ENCODE measurements around the gene TXLNA. TPM values are rescaled to one million over a fixed set of nuclear protein-coding genes. Genes with fewer than 3 reads are reported as not detected.
A peak's percentile ranks its signal among the peaks of the same experiment; 100 is the strongest.

The TXLNA gene
- total RNA-seq, 1 donor from 2014 or later = 55.6 TPM

DNA sequence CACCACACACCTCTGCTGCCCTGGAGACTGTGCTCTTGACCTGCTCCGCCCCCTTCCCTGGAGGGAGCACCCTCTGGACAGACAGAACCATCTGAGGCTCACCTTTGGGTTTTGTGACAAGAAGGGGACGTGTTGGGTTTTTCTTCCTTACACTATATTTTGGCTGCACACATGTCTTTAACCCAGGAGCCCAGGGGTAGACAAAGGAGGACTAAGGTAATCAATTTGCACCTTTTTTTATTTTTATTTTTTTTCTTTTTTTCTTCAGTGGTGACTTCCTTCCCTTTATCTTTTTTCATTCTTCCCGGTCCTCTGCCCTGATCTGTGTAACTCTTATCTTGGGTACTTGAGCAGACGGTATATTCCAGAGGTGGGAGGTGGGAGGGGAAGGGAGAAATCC is 8.5 kb upstream of the TXLNA start:
- no peak for DNase-seq (ENCODE audit: low spot score, unreplicated experiment)
- TF ChIP-seq, protein P1, sequence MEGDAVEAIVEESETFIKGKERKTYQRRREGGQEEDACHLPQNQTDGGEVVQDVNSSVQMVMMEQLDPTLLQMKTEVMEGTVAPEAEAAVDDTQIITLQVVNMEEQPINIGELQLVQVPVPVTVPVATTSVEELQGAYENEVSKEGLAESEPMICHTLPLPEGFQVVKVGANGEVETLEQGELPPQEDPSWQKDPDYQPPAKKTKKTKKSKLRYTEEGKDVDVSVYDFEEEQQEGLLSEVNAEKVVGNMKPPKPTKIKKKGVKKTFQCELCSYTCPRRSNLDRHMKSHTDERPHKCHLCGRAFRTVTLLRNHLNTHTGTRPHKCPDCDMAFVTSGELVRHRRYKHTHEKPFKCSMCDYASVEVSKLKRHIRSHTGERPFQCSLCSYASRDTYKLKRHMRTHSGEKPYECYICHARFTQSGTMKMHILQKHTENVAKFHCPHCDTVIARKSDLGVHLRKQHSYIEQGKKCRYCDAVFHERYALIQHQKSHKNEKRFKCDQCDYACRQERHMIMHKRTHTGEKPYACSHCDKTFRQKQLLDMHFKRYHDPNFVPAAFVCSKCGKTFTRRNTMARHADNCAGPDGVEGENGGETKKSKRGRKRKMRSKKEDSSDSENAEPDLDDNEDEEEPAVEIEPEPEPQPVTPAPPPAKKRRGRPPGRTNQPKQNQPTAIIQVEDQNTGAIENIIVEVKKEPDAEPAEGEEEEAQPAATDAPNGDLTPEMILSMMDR (IDR thresholded peaks at IDR 0.05; ENCODE audit: unreplicated experiment) = no peak
- Mint-ChIP-seq H3K27me3 (no peaks in the 10 kb centered on the region), H3K4me1 (ENCODE audit: low read depth) (no peaks in the 10 kb centered on the region), H3K9me3 (ENCODE audit: low read depth) (no peaks in the 10 kb centered on the region), H3K36me3 (ENCODE audit: insufficient read depth) (peaks cover 18% of the 10 kb centered on the region), H3K27ac (peak overlapping the region; percentile 56), H3K4me3 (ENCODE audit: low read depth) (no peak overlapping the region)

DNA sequence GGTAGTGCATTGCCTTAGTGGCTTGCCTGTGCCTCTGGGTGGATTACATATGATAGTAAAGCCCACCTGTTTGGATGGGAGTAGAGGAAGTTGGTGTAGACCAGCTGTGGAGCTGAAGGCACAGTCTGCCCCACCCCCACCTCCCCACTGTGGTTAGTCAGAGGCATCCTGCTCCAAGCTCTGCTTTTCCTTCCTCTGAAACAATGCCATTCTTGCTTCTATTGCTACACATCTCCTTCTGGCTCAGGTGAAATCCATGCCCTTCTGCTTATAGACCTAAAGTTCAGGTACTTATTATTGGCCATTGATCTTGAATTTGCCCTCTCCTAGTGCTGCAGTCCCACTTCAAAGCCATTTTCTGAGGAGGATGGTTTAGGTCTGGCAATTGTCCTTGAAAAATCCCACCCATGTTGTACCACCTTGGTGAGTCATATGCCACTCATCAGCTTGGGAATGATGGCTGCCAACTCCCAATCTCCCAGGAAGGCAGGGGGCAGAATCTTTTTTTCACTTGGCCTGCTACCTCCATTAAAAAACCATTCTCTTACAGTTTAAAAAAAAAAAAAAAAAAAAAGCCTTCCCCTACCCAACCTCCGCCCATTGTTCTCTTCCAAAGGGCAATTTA is 6.7 kb upstream of the TXLNA start:
- Mint-ChIP-seq H3K4me3 (ENCODE audit: low read depth) (no peak overlapping the region), H3K9me3 (ENCODE audit: low read depth) (no peaks in the 10 kb centered on the region), H3K27ac (no peak overlapping the region), H3K4me1 (ENCODE audit: low read depth) (no peaks in the 10 kb centered on the region), H3K27me3 (no peaks in the 10 kb centered on the region), H3K36me3 (ENCODE audit: insufficient read depth) (peaks cover 13% of the 10 kb centered on the region)
- TF ChIP-seq, protein P1 (IDR thresholded peaks at IDR 0.05; ENCODE audit: unreplicated experiment) = no peak
- DNase-seq (ENCODE audit: low spot score, unreplicated experiment) = no peak

DNA sequence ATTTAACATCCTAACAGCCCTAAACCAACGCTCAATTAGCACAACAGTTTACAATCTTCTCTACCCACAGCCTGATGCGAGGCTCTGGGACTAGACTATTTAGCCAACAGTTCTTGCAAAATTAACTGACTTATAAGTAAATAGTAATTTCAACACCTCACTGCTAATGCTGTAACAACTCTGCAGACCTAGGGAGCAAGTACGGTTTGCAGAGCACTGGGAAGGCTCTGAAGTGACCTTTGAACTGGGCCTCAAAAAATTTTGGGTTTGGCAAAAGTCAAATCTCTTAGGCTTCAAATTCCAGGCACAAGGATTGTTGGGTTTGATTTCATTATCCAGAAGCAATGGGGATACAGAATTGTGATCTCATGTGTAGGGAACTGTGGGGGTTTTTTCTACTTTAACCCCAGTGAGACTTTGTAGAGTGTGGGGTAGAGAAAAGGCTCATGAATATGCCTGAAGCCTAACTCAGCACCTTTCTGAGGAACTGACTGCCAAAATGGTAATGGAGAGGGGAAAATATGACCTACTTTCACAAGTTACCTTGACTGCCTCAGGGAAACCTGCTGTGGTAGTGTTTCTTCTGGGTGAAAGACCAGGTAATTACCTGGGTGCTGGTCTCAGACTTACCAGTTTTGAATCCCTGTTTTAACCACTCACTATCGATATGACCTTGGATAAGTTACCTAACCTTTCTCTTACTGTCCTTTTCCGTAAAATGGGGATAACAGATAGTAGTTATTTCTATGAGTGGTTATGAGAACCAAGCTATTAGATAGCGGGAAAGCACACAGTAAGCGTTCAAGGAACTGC is 889 bp upstream of the TXLNA start:
- Mint-ChIP-seq H3K4me1 (ENCODE audit: low read depth) (peaks cover 15% of the 10 kb centered on the region), H3K9me3 (ENCODE audit: low read depth) (no peaks in the 10 kb centered on the region), H3K27me3 (no peaks in the 10 kb centered on the region), H3K27ac (peak overlapping the region; percentile 95), H3K4me3 (ENCODE audit: low read depth) (peak overlapping the region; percentile 92), H3K36me3 (ENCODE audit: insufficient read depth) (peaks cover 10% of the 10 kb centered on the region)
- no peak for DNase-seq (ENCODE audit: low spot score, unreplicated experiment)
- TF ChIP-seq, protein P1 (IDR thresholded peaks at IDR 0.05; ENCODE audit: unreplicated experiment) = no peak

GRCh38 chr1:32179193-32179442 is 357 bp upstream of the TXLNA start:
- peak overlapping the region; percentile 92 for H3K4me3 Mint-ChIP-seq (ENCODE audit: low read depth)
- peak overlapping the region; percentile 95 for H3K27ac Mint-ChIP-seq
- no peaks in the 10 kb centered on the region for H3K9me3 Mint-ChIP-seq (ENCODE audit: low read depth)
- H3K4me1 Mint-ChIP-seq (ENCODE audit: low read depth) = peaks cover 15% of the 10 kb centered on the region
- DNase-seq (ENCODE audit: low spot score, unreplicated experiment) = no peak
- TF ChIP-seq, protein P1 (IDR thresholded peaks at IDR 0.05; ENCODE audit: unreplicated experiment) = no peak
- H3K36me3 Mint-ChIP-seq (ENCODE audit: insufficient read depth) = peaks cover 12% of the 10 kb centered on the region
- no peaks in the 10 kb centered on the region for H3K27me3 Mint-ChIP-seq

DNA sequence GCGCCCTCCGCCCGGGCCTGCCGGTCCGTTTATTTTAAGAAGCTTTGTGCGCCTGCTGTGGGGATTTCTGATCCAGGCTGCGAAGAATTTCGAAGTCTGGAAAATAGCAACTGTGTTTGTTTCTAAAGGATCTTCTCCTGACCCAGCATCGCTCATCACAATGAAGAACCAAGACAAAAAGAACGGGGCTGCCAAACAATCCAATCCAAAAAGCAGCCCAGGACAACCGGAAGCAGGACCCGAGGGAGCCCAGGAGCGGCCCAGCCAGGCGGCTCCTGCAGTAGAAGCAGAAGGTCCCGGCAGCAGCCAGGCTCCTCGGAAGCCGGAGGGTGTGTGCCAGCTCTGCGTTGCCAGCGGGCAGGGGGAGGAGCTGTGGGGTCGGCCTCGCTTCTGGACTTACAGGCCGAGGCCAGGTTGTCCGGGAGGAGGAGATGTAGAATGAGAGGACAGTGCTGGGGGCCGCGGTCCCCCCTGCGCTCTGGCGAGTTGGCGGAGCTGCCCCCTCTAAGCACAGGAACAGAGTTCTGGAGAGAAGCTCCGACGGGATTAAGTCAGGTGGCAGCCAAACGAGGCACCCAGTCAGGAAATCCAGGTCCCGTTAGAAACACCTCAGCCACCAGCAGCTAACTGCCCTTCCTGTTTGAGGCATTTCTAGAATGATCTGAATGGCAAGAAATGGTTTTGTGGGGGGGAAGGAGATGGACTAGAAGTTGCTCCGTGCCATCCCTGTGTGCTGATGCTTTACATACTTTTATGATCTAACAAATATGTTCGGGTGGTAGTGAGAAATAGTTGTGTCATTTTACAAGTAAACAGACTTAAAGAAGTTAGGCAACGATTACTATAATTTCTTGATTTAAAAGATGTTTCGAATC is 948 bp downstream of the TXLNA start:
- TF ChIP-seq, protein P1 (IDR thresholded peaks at IDR 0.05; ENCODE audit: unreplicated experiment) = no peak
- peak overlapping the region; percentile 92 for H3K4me3 Mint-ChIP-seq (ENCODE audit: low read depth)
- H3K27me3 Mint-ChIP-seq = no peaks in the 10 kb centered on the region
- H3K9me3 Mint-ChIP-seq (ENCODE audit: low read depth) = no peaks in the 10 kb centered on the region
- no peak for DNase-seq (ENCODE audit: low spot score, unreplicated experiment)
- peak overlapping the region; percentile 96 for H3K27ac Mint-ChIP-seq
- peaks cover 15% of the 10 kb centered on the region for H3K36me3 Mint-ChIP-seq (ENCODE audit: insufficient read depth)
- H3K4me1 Mint-ChIP-seq (ENCODE audit: low read depth) = peaks cover 15% of the 10 kb centered on the region

Data from progenitor cell of endocrine pancreas (in vitro differentiated cells).